Measurements from ENCODE around the gene ZNF362. TPM values are rescaled to one million over a fixed set of nuclear protein-coding genes. Genes with fewer than 3 reads are reported as not detected.

ZNF362 gene
- total and polyA plus RNA-seq, 4 donors, result 2.3 to 6.3 (median 5.4) TPM

- TF ChIP-seq TAF1 (conservative IDR thresholded peaks at IDR 0.05) (no peak), FOXA1 (IDR thresholded peaks at IDR 0.05) (no peak), ZBTB33 (IDR thresholded peaks at IDR 0.05) (no peak)
Measured at GRCh38 chr1:33319186-33319948, 63.1 kb downstream of the ZNF362 start (continued).

- Histone ChIP-seq H3K36me3 (ENCODE audit: control insufficient read depth in 4 of 4, insufficient read depth in 3 of 4, low read depth in 1 of 4, low read length in 3 of 4) (peaks cover 7 to 25% (median 22%) of the 10 kb centered on the region in 4 donors), H3K27ac (ENCODE audit: low read depth in 1 of 2, low read length in 2 of 2) (no peak overlapping the region), H3K9ac (ENCODE audit: low read depth in 1 of 2, low read length in 2 of 2) (no peak overlapping the region), H3K9me3 (ENCODE audit: control insufficient read depth in 4 of 4, low read length in 3 of 4) (no peaks in the 10 kb centered on the region), H3K4me3 (ENCODE audit: low read depth in 1 of 3, low read length in 3 of 3) (no peak overlapping the region), H3K4me1 (ENCODE audit: control insufficient read depth in 4 of 4, insufficient read depth in 4 of 4, low read length in 3 of 4) (no peaks in the 10 kb centered on the region), H3K27me3 (ENCODE audit: control insufficient read depth in 4 of 4, insufficient read depth in 4 of 4, low read length in 3 of 4) (no peaks in the 10 kb centered on the region)
- DNase-seq (ENCODE audit: low spot score), result no peak
- TF ChIP-seq YY1 (IDR thresholded peaks at IDR 0.05) (no peak), FOXA2 (IDR thresholded peaks at IDR 0.05) (no peak), TAF1 (conservative IDR thresholded peaks at IDR 0.05) (no peak), FOXA1 (IDR thresholded peaks at IDR 0.05) (no peak), JUND (IDR thresholded peaks at IDR 0.05) (no peak), ZBTB33 (IDR thresholded peaks at IDR 0.05) (no peak), NR2F2 (IDR thresholded peaks at IDR 0.05) (no peak), CTCF (IDR thresholded peaks at IDR 0.05; ENCODE audit: low read depth, low read length, missing input control) (no peak), ATF3 (IDR thresholded peaks at IDR 0.05) (no peak), HNF4G (IDR thresholded peaks at IDR 0.05) (no peak), MAX (IDR thresholded peaks at IDR 0.05) (no peak), SP1 (IDR thresholded peaks at IDR 0.05) (no peak)
- 86% methylated on average over 12 of the region's 12 CpGs for WGBS
Measured at GRCh38 chr1:33319949-33320618, 63.8 kb downstream of the ZNF362 start.

Data from liver (tissue), 9 donors.